WTC11 (cell line): ENCODE results near the gene GMEB2. TPM values are rescaled to one million over a fixed set of nuclear protein-coding genes. Genes with fewer than 3 reads are reported as not detected.
A peak's percentile ranks its signal among the peaks of the same experiment; 100 is the strongest.

Source experiments
- ATAC-seq: fragments of 200-7000 bp; cut with Tn5 transposase; 2 replicates; pipeline ENCODE4 v1.10.0; 2021; ENCODE audit warnings: mild to moderate bottlenecking, moderate library complexity
- CTCF ChIA-PET: fragments of 300-600 bp; sonication (Branson Sonifier 250); formaldehyde crosslinking; loops from one replicate; lab custom pipeline; 2021; ENCODE audit warnings: antibody characterized with exemption; lab: Charles Lee
- POLR2A ChIA-PET: fragments of 350-600 bp; sonication (Branson Sonifier 250); formaldehyde crosslinking; loops from one replicate; lab custom pipeline; 2021; ENCODE audit warnings: antibody characterized with exemption; lab: Charles Lee
- DNase-seq: peaks from one replicate; pipeline ENCODE4 v3.0.0; 2021; ENCODE audit warnings: low spot score
- H3K27ac Mint-ChIP-seq: 2 replicates; pipeline ENCODE4 v1.8.0; 2021; ENCODE audit warnings: mixed read lengths
- H3K27me3 Mint-ChIP-seq: 2 replicates; pipeline ENCODE4 v1.8.0; 2021; ENCODE audit warnings: low read depth, mild to moderate bottlenecking, moderate library complexity, mixed read lengths
- H3K36me3 Mint-ChIP-seq: 2 replicates; pipeline ENCODE4 v1.8.0; 2021; ENCODE audit warnings: mixed read lengths
- H3K4me1 Mint-ChIP-seq: 2 replicates; pipeline ENCODE4 v1.8.0; 2022; ENCODE audit warnings: mixed read lengths
- H3K4me3 Mint-ChIP-seq: 2 replicates; pipeline ENCODE4 v1.8.0; 2021; ENCODE audit warnings: mild to moderate bottlenecking, moderate library complexity, mixed read lengths
- H3K9me3 Mint-ChIP-seq: 2 replicates; pipeline ENCODE4 v1.8.0; 2021; ENCODE audit warnings: mixed read lengths
- AR ChIP-seq: fragments of 250-450 bp; sonication (Bioruptor Pico); IDR thresholded peaks from 2 replicates; pipeline ENCODE4 v1.9.0; 2021; ENCODE audit warnings: mild to moderate bottlenecking
- ATF1 ChIP-seq: sonication (generic); formaldehyde crosslinking; IDR thresholded peaks from 2 replicates; pipeline ENCODE4 v1.8.1; 2023; ENCODE audit warnings: mild to moderate bottlenecking, moderate library complexity, missing genetic modification reagents
- ATF6 ChIP-seq: sonication (generic); formaldehyde crosslinking; IDR thresholded peaks from 2 replicates; pipeline ENCODE4 v1.8.1; 2023; ENCODE audit warnings: mild to moderate bottlenecking, missing genetic modification reagents
- CBFB ChIP-seq: sonication (generic); formaldehyde crosslinking; IDR thresholded peaks from 2 replicates; pipeline ENCODE4 v1.8.1; 2022; ENCODE audit warnings: mild to moderate bottlenecking, low read depth, missing genetic modification reagents
- CDX4 ChIP-seq: fragments of 250-450 bp; sonication (Bioruptor Pico); IDR thresholded peaks from 2 replicates; pipeline ENCODE4 v1.9.0; 2021; ENCODE audit warnings: moderate library complexity, mild to moderate bottlenecking, inconsistent platforms, borderline replicate concordance
- CREB1 ChIP-seq: sonication (generic); formaldehyde crosslinking; IDR thresholded peaks from 2 replicates; pipeline ENCODE4 v1.8.0; 2023; ENCODE audit warnings: mild to moderate bottlenecking, missing genetic modification reagents
- CTCF ChIP-seq: fragments of 200-600 bp; IDR thresholded peaks from 2 replicates; pipeline ENCODE4 v1.8.0; 2022; ENCODE audit warnings: antibody characterized with exemption
- E2F5 ChIP-seq: sonication (generic); formaldehyde crosslinking; IDR thresholded peaks from 2 replicates; pipeline ENCODE4 v1.8.1; 2022; ENCODE audit warnings: mild to moderate bottlenecking, moderate library complexity, missing genetic modification reagents
- FOXK1 ChIP-seq: sonication (generic); formaldehyde crosslinking; IDR thresholded peaks from 2 replicates; pipeline ENCODE4 v1.8.0; 2022; ENCODE audit warnings: mild to moderate bottlenecking, moderate library complexity, missing genetic modification reagents
- GABPB1 ChIP-seq: sonication (generic); formaldehyde crosslinking; IDR thresholded peaks from 2 replicates; pipeline ENCODE4 v1.8.1; 2023; ENCODE audit warnings: mild to moderate bottlenecking, missing genetic modification reagents
- HMGA2 ChIP-seq: fragments of 250-450 bp; sonication (Bioruptor Pico); IDR thresholded peaks from 2 replicates; pipeline ENCODE4 v1.4.0; 2021; ENCODE audit warnings: mild to moderate bottlenecking, moderate library complexity
- HMGXB4 ChIP-seq: sonication (generic); formaldehyde crosslinking; IDR thresholded peaks from 2 replicates; pipeline ENCODE4 v1.8.1; 2023; ENCODE audit warnings: mild to moderate bottlenecking, moderate library complexity, missing genetic modification reagents
- JUN ChIP-seq: sonication (generic); formaldehyde crosslinking; IDR thresholded peaks from 2 replicates; pipeline ENCODE4 v1.8.0; 2023; ENCODE audit warnings: mild to moderate bottlenecking, missing genetic modification reagents
- KAT7 ChIP-seq: sonication (generic); formaldehyde crosslinking; IDR thresholded peaks from 2 replicates; pipeline ENCODE4 v1.8.1; 2023; ENCODE audit warnings: missing genetic modification reagents, mild to moderate bottlenecking, borderline replicate concordance
- MXD4 ChIP-seq: fragments of 250-450 bp; sonication (Bioruptor Pico); IDR thresholded peaks from 2 replicates; pipeline ENCODE4 v1.8.0; 2021; ENCODE audit warnings: mild to moderate bottlenecking, moderate library complexity, borderline replicate concordance
- PRRX2 ChIP-seq: fragments of 250-450 bp; sonication (Bioruptor Pico); IDR thresholded peaks from 2 replicates; pipeline ENCODE4 v1.8.0; 2021; ENCODE audit warnings: mild to moderate bottlenecking
- SOX15 ChIP-seq: fragments of 250-450 bp; sonication (Bioruptor Pico); IDR thresholded peaks from 2 replicates; pipeline ENCODE4 v1.9.0; 2021; ENCODE audit warnings: mild to moderate bottlenecking
- SP1 ChIP-seq: sonication (generic); formaldehyde crosslinking; conservative IDR thresholded peaks from 2 replicates; pipeline ENCODE4 v1.8.1; 2022; ENCODE audit warnings: missing genetic modification reagents
- ZNF219 ChIP-seq: sonication (generic); formaldehyde crosslinking; IDR thresholded peaks from 2 replicates; pipeline ENCODE4 v1.8.0; 2023; ENCODE audit warnings: missing genetic modification reagents, mild to moderate bottlenecking, borderline replicate concordance
- ZNF232 ChIP-seq: sonication (generic); formaldehyde crosslinking; IDR thresholded peaks from 2 replicates; pipeline ENCODE4 v1.8.0; 2022; ENCODE audit warnings: mild to moderate bottlenecking, missing genetic modification reagents
- ZNF396 ChIP-seq: fragments of 250-450 bp; sonication (Bioruptor Pico); IDR thresholded peaks from 2 replicates; pipeline ENCODE4 v1.8.0; 2021; ENCODE audit warnings: mild to moderate bottlenecking, moderate library complexity, borderline replicate concordance
- ZNF416 ChIP-seq: fragments of 250-450 bp; sonication (Bioruptor Pico); IDR thresholded peaks from 2 replicates; pipeline ENCODE4 v1.9.0; 2021; ENCODE audit warnings: mild to moderate bottlenecking, inconsistent platforms
- ZNF512 ChIP-seq: sonication (generic); formaldehyde crosslinking; IDR thresholded peaks from 2 replicates; pipeline ENCODE4 v1.8.1; 2022; ENCODE audit warnings: missing genetic modification reagents, borderline replicate concordance
- ZNF671 ChIP-seq: fragments of 250-450 bp; sonication (Bioruptor Pico); IDR thresholded peaks from 2 replicates; pipeline ENCODE4 v1.8.0; 2021; ENCODE audit warnings: mild to moderate bottlenecking
- total RNA-seq: library from RNA; stranded (reverse); gene quantifications from 3 replicates; pipeline ENCODE4 v1.2.3, GENCODE V29; 2021

The GMEB2 gene
- total RNA-seq, 1 experiment from 2014 or later, result 14.8 TPM

GRCh38 chr20:63659370-63659769, 32.5 kb upstream of the GMEB2 start:
- no peak for TF ChIP-seq E2F5 (CRISPR knock-in tag)
- no peak for TF ChIP-seq CDX4
- no peak for TF ChIP-seq AR (CRISPR knock-in tag)
- no peak for TF ChIP-seq KAT7 (CRISPR knock-in tag)
- TF ChIP-seq HMGXB4, result no peak
- TF ChIP-seq ZNF219 (CRISPR knock-in tag), result no peak
- TF ChIP-seq CREB1 (CRISPR knock-in tag), result no peak
- no peak for TF ChIP-seq MXD4 (CRISPR knock-in tag)
- TF ChIP-seq ATF1 (CRISPR knock-in tag), result no peak
- TF ChIP-seq FOXK1, result no peak
- TF ChIP-seq PRRX2 (CRISPR knock-in tag), result no peak
- no peak for TF ChIP-seq JUN
- no peak for TF ChIP-seq CTCF
- TF ChIP-seq ZNF232, result no peak
- no peak for TF ChIP-seq GABPB1 (CRISPR knock-in tag)
- TF ChIP-seq SOX15, result no peak
- no peak for TF ChIP-seq HMGA2 (CRISPR knock-in tag)
- no peak for TF ChIP-seq SP1 (CRISPR knock-in tag)
- H3K36me3 Mint-ChIP-seq, result peaks cover 3% of the 10 kb centered on the region; the same call in 1 of the 2 replicates
- ChIA-PET POLR2A (no interaction called here), CTCF (interaction anchor here (1.0 to 1.1 kb wide), 2 partner anchors 86 to 116 kb away, joined by 4 read pairs; no protein-coding TSS in a partner anchor)
- H3K27me3 Mint-ChIP-seq, result no peaks in the 10 kb centered on the region
- no peak overlapping the region for H3K27ac Mint-ChIP-seq
- H3K9me3 Mint-ChIP-seq, result no peaks in the 10 kb centered on the region
- H3K4me1 Mint-ChIP-seq, result peaks cover 16% of the 10 kb centered on the region
- ATAC-seq, result no peak
- H3K4me3 Mint-ChIP-seq, result peak overlapping the region; percentile 89
- DNase-seq, result no peak

- Mint-ChIP-seq H3K27ac (peak overlapping the region; percentile 10; the same call in 1 of the 2 replicates), H3K27me3 (no peaks in the 10 kb centered on the region), H3K4me1 (peaks cover 22% of the 10 kb centered on the region), H3K36me3 (peaks cover 3% of the 10 kb centered on the region; the same call in 1 of the 2 replicates), H3K9me3 (no peaks in the 10 kb centered on the region), H3K4me3 (peak overlapping the region; percentile 89)
- CTCF ChIA-PET, result interaction anchor here (0.5 to 1.6 kb wide), 9 partner anchors 13 to 322 kb away, joined by 3 to 23 read pairs (median 4); partner anchors contain the start of genes PRPF6 and TNFRSF6B
- POLR2A ChIA-PET, result interaction anchor here (0.6 to 1.0 kb wide), 3 partner anchors 17 to 338 kb away, joined by 3 to 17 read pairs (median 3); partner anchors contain the start of genes ARFRP1 and ZGPAT
- DNase-seq (no peak), ATAC-seq (peak; percentile 8)
- TF ChIP-seq CBFB (CRISPR knock-in tag), result no peak
- no peak for TF ChIP-seq ATF6
- TF ChIP-seq ZNF512 (CRISPR knock-in tag), result no peak
- no peak for TF ChIP-seq ZNF396
- TF ChIP-seq ZNF671 (CRISPR knock-in tag), result no peak
- no peak for TF ChIP-seq ZNF416
These were observed 31.9 kb upstream of the GMEB2 start for GRCh38 chr20:63658749-63659187.
